B cell (primary cell): ENCODE results near the gene PRRT1. TPM values are rescaled to one million over a fixed set of nuclear protein-coding genes. Genes with fewer than 3 reads are reported as not detected.

ENCODE experiments used
- ATAC-seq: fragments of 200-7000 bp; cut with Tn5 transposase; one replicate; pipeline ENCODE4 v1.10.0; 2021; ENCODE audit warnings: low read depth, mild to moderate bottlenecking, moderate number of reproducible peaks, moderate library complexity
- CTCF ChIA-PET: fragments of 350-600 bp; sonication (Branson Sonifier 250); formaldehyde crosslinking; loops from one replicate; lab custom pipeline; 2021; ENCODE audit warnings: antibody characterized with exemption, inconsistent platforms; lab: Charles Lee
- POLR2A ChIA-PET: fragments of 350-600 bp; sonication (Branson Sonifier 250); formaldehyde crosslinking; loops from one replicate; lab custom pipeline; 2021; ENCODE audit warnings: antibody characterized with exemption; lab: Charles Lee
- DNase-seq: peaks from one replicate; pipeline ENCODE4 v3.0.0; 2013
- H2AFZ ChIP-seq: 2 replicates; pipeline ENCODE4 v1.6.1; 2012; ENCODE audit warnings: mild to moderate bottlenecking, low read depth, low read length; ENCODE audit not compliant: insufficient read depth, poor library complexity, severe bottlenecking
- H3K27ac ChIP-seq, 2 donors: 1 replicate in 1 of 2; 2 replicates in 1 of 2; pipeline ENCODE4 v1.5.1; 2012 to 2013; ENCODE audit warnings: low read length in 2 of 2, mild to moderate bottlenecking in 2 of 2, moderate library complexity in 1 of 2
- H3K27me3 ChIP-seq, 4 experiments: fragments of 200-600 bp in 1 of 4; sonication (generic) in 1 of 4; replicated peaks in 1 of 4; 1 replicate in 2 of 4; 2 replicates in 2 of 4; pipeline versions ENCODE4 v1.6.1 to v1.7.0; 2013 to 2016; ENCODE audit warnings: low read length in 3 of 4, mild to moderate bottlenecking in 2 of 4, mixed read lengths in 1 of 4, moderate library complexity in 1 of 4; ENCODE audit not compliant: insufficient read depth in 4 of 4, control insufficient read depth in 3 of 4; ENCODE audit errors: control extremely low read depth in 1 of 4
- H3K36me3 ChIP-seq, 2 experiments: replicated peaks in 1 of 2; 1 replicate in 1 of 2; 2 replicates in 1 of 2; pipeline versions ENCODE4 v1.6.1 to v1.7.1; 2013; ENCODE audit warnings: low read length in 1 of 2; ENCODE audit not compliant: insufficient read depth in 2 of 2, control insufficient read depth in 1 of 2; ENCODE audit errors: control extremely low read depth in 1 of 2, extremely low read depth in 1 of 2
- H3K4me1 ChIP-seq, 2 donors: fragments of 200-600 bp in 1 of 2; sonication (generic) in 1 of 2; 1 replicate in 1 of 2; 2 replicates in 1 of 2; pipeline versions ENCODE4 v1.5.1 to v1.6.1; 2013 to 2017; ENCODE audit warnings: low read length in 2 of 2; ENCODE audit not compliant: control insufficient read depth in 2 of 2, insufficient read depth in 2 of 2
- H3K4me2 ChIP-seq: replicated peaks from 2 replicates; pipeline ENCODE3; 2012; ENCODE audit warnings: mild to moderate bottlenecking, low read depth, low read length; ENCODE audit not compliant: poor library complexity, severe bottlenecking
- H3K4me3 ChIP-seq, 5 experiments: fragments of 200-600 bp in 1 of 5; sonication (generic) in 1 of 5; 1 replicate in 3 of 5; 2 replicates in 2 of 5; pipeline versions ENCODE4 v1.5.1 to v1.7.0; 2011 to 2016; ENCODE audit warnings: low read length in 4 of 5, mild to moderate bottlenecking in 4 of 5, low read depth in 2 of 5, control low read depth in 1 of 5, moderate library complexity in 1 of 5; ENCODE audit not compliant: insufficient read depth in 1 of 5; ENCODE audit errors: control extremely low read depth in 1 of 5, extremely low read depth in 1 of 5
- H3K79me2 ChIP-seq: fragments of 200-600 bp; sonication (generic); one replicate; pipeline ENCODE4 v1.6.0; 2016; ENCODE audit warnings: low read length; ENCODE audit not compliant: control insufficient read depth, insufficient read depth
- H3K9ac ChIP-seq: fragments of 200-600 bp; sonication (generic); 2 replicates; pipeline ENCODE4 v1.6.1; 2017; ENCODE audit warnings: mild to moderate bottlenecking, low read length, moderate library complexity
- H3K9me3 ChIP-seq, 3 donors: one replicate each; pipeline versions ENCODE4 v1.6.1 to v1.7.1; 2013; ENCODE audit warnings: low read length in 2 of 3; ENCODE audit not compliant: control insufficient read depth in 2 of 3, insufficient read depth in 1 of 3; ENCODE audit errors: control extremely low read depth in 1 of 3
- H4K20me1 ChIP-seq: 2 replicates; pipeline ENCODE4 v1.6.0; 2012; ENCODE audit warnings: mild to moderate bottlenecking, low read length; ENCODE audit not compliant: insufficient read depth, control insufficient read depth, poor library complexity, severe bottlenecking
- H3K27ac Mint-ChIP-seq: one replicate; pipeline ENCODE4 v1.8.0; 2021; ENCODE audit warnings: mixed read lengths
- H3K27me3 Mint-ChIP-seq: one replicate; pipeline ENCODE4 v1.8.0; 2021; ENCODE audit warnings: mixed read lengths
- H3K4me1 Mint-ChIP-seq: one replicate; pipeline ENCODE4 v1.8.0; 2021; ENCODE audit warnings: mixed read lengths
- H3K4me3 Mint-ChIP-seq: one replicate; pipeline ENCODE4 v1.8.0; 2021; ENCODE audit warnings: mixed read lengths
- H3K9me3 Mint-ChIP-seq: one replicate; pipeline ENCODE4 v1.8.0; 2022; ENCODE audit warnings: mixed read lengths; ENCODE audit not compliant: insufficient read depth
- CTCF ChIP-seq: fragments of 200-600 bp; IDR thresholded peaks from one replicate; pipeline ENCODE4 v1.8.0; 2022; ENCODE audit warnings: antibody characterized with exemption, mild to moderate bottlenecking
- EZH2 ChIP-seq: IDR thresholded peaks from 2 replicates; pipeline ENCODE4 v1.6.1; 2012; ENCODE audit warnings: borderline replicate concordance, low read depth, mild to moderate bottlenecking, moderate library complexity, low read length; ENCODE audit not compliant: insufficient read depth, poor library complexity, severe bottlenecking
- WGBS: methylation state at CpG from one replicate; pipeline ENCODE4 v1.1.5; 2013; ENCODE audit warnings: missing lambda C conversion rate; ENCODE audit not compliant: insufficient coverage; 5-methylcytosine and 5-hydroxymethylcytosine counted together
- intact Hi-C: fragments of 100-400 bp; cut with micrococcal nuclease; formaldehyde crosslinking; loops from one replicate; pipeline ENCODE4 v1.10.0; 2022
- polyA plus RNA-seq: library from polyadenylated mRNA; depleted of rRNA; stranded (reverse); fragments of >200 nt; gene quantifications from 2 replicates; pipeline ENCODE4 v1.2.3, GENCODE V29; 2012
- total RNA-seq, 2 donors: library from RNA; stranded (reverse); fragments of 120-200 nt in 1 of 2; gene quantifications; 1 replicate in 1 of 2; 2 replicates in 1 of 2; pipeline versions ENCODE4 v1.2.3 to v1.2.4, GENCODE V29; 2013 to 2022

Gene PRRT1
- total and polyA plus RNA-seq, 2 donors (not counting 1 experiment from before 2014, with no cell fraction given) = not detected

DNA sequence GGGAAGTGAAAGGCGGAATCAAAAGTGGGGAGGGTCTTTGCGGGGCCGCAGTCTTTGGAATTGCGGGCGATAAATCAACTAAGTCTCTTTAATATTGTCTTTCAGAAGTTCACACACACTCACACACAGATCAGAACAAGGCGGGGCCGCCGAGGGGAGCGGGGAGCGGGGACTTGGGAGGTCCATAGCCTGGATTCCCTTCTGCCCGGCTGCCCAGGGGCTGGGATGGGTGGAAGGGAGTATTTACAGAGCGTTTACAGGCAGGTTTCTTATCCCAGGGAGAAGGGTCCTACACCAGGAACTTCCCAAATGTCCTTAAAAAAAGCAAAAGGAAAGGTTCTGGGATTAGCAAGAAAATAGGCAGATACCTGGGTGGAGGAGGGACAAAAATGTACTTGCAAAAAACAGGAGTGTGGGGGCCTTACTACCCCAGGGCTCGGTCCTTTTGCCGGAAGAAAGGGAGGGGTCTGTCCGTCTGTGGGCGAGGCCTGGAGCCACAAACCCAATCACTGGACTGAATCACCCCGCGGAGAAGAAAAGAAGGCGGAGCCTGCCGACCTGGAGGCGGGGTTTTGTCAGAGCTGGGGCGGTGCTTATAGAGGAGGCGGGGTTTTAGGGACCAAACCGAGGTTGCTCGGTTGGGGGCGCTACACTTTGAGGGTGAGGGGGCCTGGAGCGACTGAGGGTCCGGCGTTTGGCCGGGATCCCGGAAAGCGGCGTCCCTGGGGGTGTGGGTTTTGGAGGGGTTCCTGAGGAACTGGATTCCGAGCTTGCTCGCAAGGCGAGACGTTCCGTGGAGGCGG, 3.2 kb downstream of the PRRT1 start:
- peaks cover 0 to 16% (median 3%) of the 10 kb centered on the region in 3 donors for H3K9me3 ChIP-seq
- intact Hi-C loops = no loop called here
- Mint-ChIP-seq H3K4me3 (peak overlapping the region; percentile 73), H3K9me3 (no peaks in the 10 kb centered on the region), H3K27me3 (peaks cover 65% of the 10 kb centered on the region), H3K27ac (peak overlapping the region; percentile 15), H3K4me1 (peaks cover 39% of the 10 kb centered on the region)
- DNase-seq (peak; percentile 64), ATAC-seq (peak; percentile 73)
- no peak overlapping the region for H3K27ac ChIP-seq
- H3K79me2 ChIP-seq = no peaks in the 10 kb centered on the region
- H4K20me1 ChIP-seq = no peaks in the 10 kb centered on the region
- POLR2A ChIA-PET = no interaction called here
- CTCF ChIA-PET = no interaction called here
- H3K4me1 ChIP-seq = peaks cover 21 to 22% of the 10 kb centered on the region in 2 donors
- H3K9ac ChIP-seq = peak overlapping the region; percentile 43
- TF ChIP-seq CTCF = peak; percentile 12
- TF ChIP-seq EZH2 = no peak
- WGBS = 11% methylated on average over 27 of the region's 39 CpGs
- peak overlapping the region; percentile 54 for H2AFZ ChIP-seq
- H3K27me3 ChIP-seq = peaks cover 0 to 54% (median 29%) of the 10 kb centered on the region in 4 experiments
- no peaks in the 10 kb centered on the region for H3K36me3 ChIP-seq
- peak overlapping the region; percentile 61 for H3K4me2 ChIP-seq
- H3K4me3 ChIP-seq = peak overlapping the region in 4 of 5 experiments; percentile 21 to 53 (median 38)
